ENCODE data around the gene CD40. TPM values are rescaled to one million over a fixed set of nuclear protein-coding genes. Genes with fewer than 3 reads are reported as not detected.

The CD40 gene
- total RNA-seq, 1 experiment from 2014 or later: 13.6 TPM

DNA sequence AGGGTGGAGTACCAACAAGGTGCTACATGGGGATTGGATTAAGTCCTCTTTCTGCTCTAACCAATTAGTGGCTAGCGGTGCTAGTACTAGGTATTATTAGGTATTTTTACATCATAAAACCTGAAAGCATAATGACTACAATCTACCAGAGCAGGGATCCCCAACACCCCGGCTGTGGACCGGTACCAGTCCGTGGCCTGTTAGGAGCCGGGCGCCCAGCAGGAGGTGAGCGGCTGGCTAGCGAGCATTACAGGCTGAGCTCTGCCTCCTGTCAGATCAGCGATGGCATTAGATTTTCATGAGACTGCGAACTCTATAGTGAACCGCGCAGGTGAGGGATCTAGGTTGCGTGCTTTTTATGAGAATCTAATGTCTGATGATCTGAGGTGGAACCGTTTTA, 9.1 kb upstream of the CD40 start:
- H4K20me1 ChIP-seq (ENCODE audit: insufficient read depth): no peaks in the 10 kb centered on the region
- no TSS peak for BruUV-seq (replicated peaks)
- no peaks in the 10 kb centered on the region for H3K9me3 ChIP-seq (ENCODE audit: insufficient read depth, low read depth)
- H3K27ac ChIP-seq: no peak overlapping the region
- DNase-seq: no peak
- CTCF ChIA-PET: no interaction called here
- POLR2A ChIA-PET (ENCODE audit: unreplicated experiment): no interaction called here
- H3K4me1 ChIP-seq (replicated peaks; ENCODE audit: insufficient read depth): no peaks in the 10 kb centered on the region
- TF ChIP-seq EZH2 (IDR thresholded peaks at IDR 0.05; ENCODE audit: low read depth): no peak
- TF ChIP-seq, protein P1, sequence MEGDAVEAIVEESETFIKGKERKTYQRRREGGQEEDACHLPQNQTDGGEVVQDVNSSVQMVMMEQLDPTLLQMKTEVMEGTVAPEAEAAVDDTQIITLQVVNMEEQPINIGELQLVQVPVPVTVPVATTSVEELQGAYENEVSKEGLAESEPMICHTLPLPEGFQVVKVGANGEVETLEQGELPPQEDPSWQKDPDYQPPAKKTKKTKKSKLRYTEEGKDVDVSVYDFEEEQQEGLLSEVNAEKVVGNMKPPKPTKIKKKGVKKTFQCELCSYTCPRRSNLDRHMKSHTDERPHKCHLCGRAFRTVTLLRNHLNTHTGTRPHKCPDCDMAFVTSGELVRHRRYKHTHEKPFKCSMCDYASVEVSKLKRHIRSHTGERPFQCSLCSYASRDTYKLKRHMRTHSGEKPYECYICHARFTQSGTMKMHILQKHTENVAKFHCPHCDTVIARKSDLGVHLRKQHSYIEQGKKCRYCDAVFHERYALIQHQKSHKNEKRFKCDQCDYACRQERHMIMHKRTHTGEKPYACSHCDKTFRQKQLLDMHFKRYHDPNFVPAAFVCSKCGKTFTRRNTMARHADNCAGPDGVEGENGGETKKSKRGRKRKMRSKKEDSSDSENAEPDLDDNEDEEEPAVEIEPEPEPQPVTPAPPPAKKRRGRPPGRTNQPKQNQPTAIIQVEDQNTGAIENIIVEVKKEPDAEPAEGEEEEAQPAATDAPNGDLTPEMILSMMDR (conservative IDR thresholded peaks at IDR 0.05): no peak
- no peak overlapping the region for H3K4me3 ChIP-seq
- H3K4me2 ChIP-seq: no peak overlapping the region
- no peak overlapping the region for H2AFZ ChIP-seq
- H3K9me2 ChIP-seq (ENCODE audit: insufficient read depth): no peaks in the 10 kb centered on the region
- H3K79me2 ChIP-seq (ENCODE audit: low read depth): no peaks in the 10 kb centered on the region
- no peaks in the 10 kb centered on the region for H3K36me3 ChIP-seq (ENCODE audit: low read depth)
- peaks cover 99% of the 10 kb centered on the region for H3K27me3 ChIP-seq (ENCODE audit: insufficient read depth, low read depth)
- no peaks in the 10 kb centered on the region for H3F3A ChIP-seq (ENCODE audit: insufficient read depth, low read depth)
- intact Hi-C loops (cut with micrococcal nuclease; ENCODE audit: unreplicated experiment): no loop called here

DNA sequence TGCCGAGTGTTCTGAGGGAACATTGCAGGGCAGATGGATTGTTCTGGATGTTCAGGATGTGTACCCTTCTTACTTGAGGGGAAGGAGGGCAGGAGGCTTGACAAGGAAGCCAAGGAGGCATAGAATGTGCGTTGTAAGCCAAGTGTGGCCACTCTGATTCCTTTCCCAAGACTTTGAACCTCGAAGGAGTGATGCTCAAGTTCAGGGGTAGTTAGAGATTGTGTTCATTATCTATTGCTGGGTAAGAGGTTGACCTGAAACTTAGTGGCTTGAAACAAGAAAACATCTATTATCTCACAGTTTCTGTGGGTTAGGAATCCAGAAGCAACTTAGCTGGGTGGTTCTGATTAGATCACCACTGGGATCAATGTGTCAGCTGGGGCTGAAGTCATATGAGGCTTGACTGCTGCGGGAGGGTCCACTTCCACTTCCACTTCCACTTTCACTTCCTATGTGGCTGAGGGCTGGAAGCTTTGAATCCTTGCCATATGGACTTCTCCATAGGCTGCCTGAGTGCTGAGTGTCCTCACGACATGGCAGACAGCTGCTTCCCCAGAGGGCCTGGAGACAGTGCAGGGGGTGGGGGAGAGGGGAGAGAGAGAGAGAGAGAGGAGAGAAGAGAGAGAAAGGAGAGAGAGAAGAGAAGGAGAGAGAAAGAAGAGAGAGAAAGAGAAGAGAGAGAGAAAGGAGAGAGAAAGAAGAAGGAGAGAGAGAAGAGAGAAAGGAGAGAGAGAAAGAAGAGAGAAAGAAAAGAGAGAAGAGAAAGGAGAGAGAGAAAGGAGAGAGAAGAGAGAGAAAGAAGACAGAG, 6.9 kb upstream of the CD40 start:
- CTCF ChIA-PET: interaction anchor here (0.7 kb wide), 1 partner anchor 67 kb away, joined by 3 read pairs; no protein-coding TSS in a partner anchor
- no peak overlapping the region for H3K27ac ChIP-seq
- H3K27me3 ChIP-seq (ENCODE audit: insufficient read depth, low read depth): peaks cover 93% of the 10 kb centered on the region

DNA sequence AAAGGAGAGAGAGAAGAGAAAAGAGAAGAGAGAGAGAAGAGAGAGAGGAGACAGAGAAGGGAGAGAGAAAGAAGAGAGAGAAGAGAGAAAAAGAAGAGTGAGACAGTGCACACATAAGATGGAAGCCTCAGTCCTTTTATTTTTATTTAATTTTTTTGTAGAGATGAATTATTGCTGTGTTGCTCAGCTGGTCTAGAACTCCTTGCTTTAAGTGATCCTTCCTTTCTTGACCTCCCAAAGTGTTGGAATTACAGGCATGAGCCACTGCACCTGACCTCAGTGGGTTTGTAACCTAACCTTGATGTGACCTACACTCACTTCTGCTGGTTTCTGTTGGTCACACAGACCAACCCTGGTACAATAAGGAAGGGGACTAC, 6.3 kb upstream of the CD40 start:
- no peaks in the 10 kb centered on the region for H4K20me1 ChIP-seq (ENCODE audit: insufficient read depth)
- peaks cover 87% of the 10 kb centered on the region for H3K27me3 ChIP-seq (ENCODE audit: insufficient read depth, low read depth)
- H3K9me2 ChIP-seq (ENCODE audit: insufficient read depth): no peaks in the 10 kb centered on the region
- no peaks in the 10 kb centered on the region for H3K4me1 ChIP-seq (replicated peaks; ENCODE audit: insufficient read depth)
- DNase-seq: no peak
- H3K36me3 ChIP-seq (ENCODE audit: low read depth): no peaks in the 10 kb centered on the region
- intact Hi-C loops (cut with micrococcal nuclease; ENCODE audit: unreplicated experiment): no loop called here
- H3K4me2 ChIP-seq: no peak overlapping the region
- no peaks in the 10 kb centered on the region for H3F3A ChIP-seq (ENCODE audit: insufficient read depth, low read depth)
- H3K79me2 ChIP-seq (ENCODE audit: low read depth): no peaks in the 10 kb centered on the region
- CTCF ChIA-PET: interaction anchor here (0.7 kb wide), 1 partner anchor 66 kb away, joined by 3 read pairs; no protein-coding TSS in a partner anchor
- BruUV-seq (replicated peaks): no TSS peak
- POLR2A ChIA-PET (ENCODE audit: unreplicated experiment): no interaction called here
- H3K4me3 ChIP-seq: no peak overlapping the region
- H3K27ac ChIP-seq: no peak overlapping the region
- H2AFZ ChIP-seq: no peak overlapping the region
- TF ChIP-seq, protein P1 (conservative IDR thresholded peaks at IDR 0.05): no peak
- no peak for TF ChIP-seq EZH2 (IDR thresholded peaks at IDR 0.05; ENCODE audit: low read depth)
- H3K9me3 ChIP-seq (ENCODE audit: insufficient read depth, low read depth): no peaks in the 10 kb centered on the region

More for the DNA sequence above, 6.9 kb upstream of the CD40 start:
- Histone ChIP-seq H3F3A (ENCODE audit: insufficient read depth, low read depth) (no peaks in the 10 kb centered on the region), H3K9me3 (ENCODE audit: insufficient read depth, low read depth) (no peaks in the 10 kb centered on the region), H3K4me2 (no peak overlapping the region), H3K9me2 (ENCODE audit: insufficient read depth) (no peaks in the 10 kb centered on the region), H3K4me1 (replicated peaks; ENCODE audit: insufficient read depth) (no peaks in the 10 kb centered on the region), H3K79me2 (ENCODE audit: low read depth) (no peaks in the 10 kb centered on the region), H2AFZ (no peak overlapping the region), H4K20me1 (ENCODE audit: insufficient read depth) (no peaks in the 10 kb centered on the region), H3K36me3 (ENCODE audit: low read depth) (no peaks in the 10 kb centered on the region), H3K4me3 (no peak overlapping the region)
- intact Hi-C loops (cut with micrococcal nuclease; ENCODE audit: unreplicated experiment): no loop called here
- POLR2A ChIA-PET (ENCODE audit: unreplicated experiment): no interaction called here
- TF ChIP-seq EZH2 (IDR thresholded peaks at IDR 0.05; ENCODE audit: low read depth): no peak
- TF ChIP-seq, protein P1 (conservative IDR thresholded peaks at IDR 0.05): no peak
- no peak for DNase-seq
- BruUV-seq (replicated peaks): no TSS peak

All from PC-9 (cell line).